Prostate gland (tissue), 2 donors: ENCODE measurements around the gene ATXN2. TPM values are rescaled to one million over a fixed set of nuclear protein-coding genes. Genes with fewer than 3 reads are reported as not detected.

Source experiments
- DNase-seq: peaks from one replicate; pipeline ENCODE4 v3.0.0-alpha.2; 2019; ENCODE audit warnings: low spot score
- H3K27ac ChIP-seq, 2 donors: fragments of 200-600 bp; sonication (generic); 2 replicates each; pipeline ENCODE4 v1.5.1; 2017 to 2019
- H3K27me3 ChIP-seq: fragments of 200-600 bp; sonication (generic); replicated peaks from 2 replicates; pipeline ENCODE4 v1.5.1; 2019; ENCODE audit not compliant: insufficient read depth
- H3K36me3 ChIP-seq, 2 donors: fragments of 200-600 bp; sonication (generic); 1 replicate in 1 of 2; 2 replicates in 1 of 2; pipeline versions ENCODE4 v1.5.1 to v1.8.1; 2017 to 2019
- H3K4me1 ChIP-seq: fragments of 200-600 bp; sonication (generic); replicated peaks from 2 replicates; pipeline ENCODE4 v1.5.1; 2019
- H3K4me3 ChIP-seq, 2 donors: fragments of 200-600 bp; sonication (generic); 2 replicates each; pipeline ENCODE4 v1.5.1; 2017 to 2019
- H3K9me3 ChIP-seq: fragments of 200-600 bp; sonication (generic); 2 replicates; pipeline ENCODE4 v1.5.1; 2017
- CTCF ChIP-seq, 4 experiments: fragments of 200-600 bp in 2 of 4; fragments of 450-650 bp in 2 of 4; sonication (generic) in 2 of 4; IDR thresholded peaks; 1 replicate in 3 of 4; 2 replicates in 1 of 4; pipeline ENCODE4 v1.5.1; 2016 to 2019; ENCODE audit warnings: antibody characterized with exemption in 4 of 4, mild to moderate bottlenecking in 2 of 4, moderate library complexity in 2 of 4
- POLR2A ChIP-seq: fragments of 450-650 bp; IDR thresholded peaks from one replicate; pipeline ENCODE4 v1.6.1; 2016; ENCODE audit warnings: antibody characterized with exemption, mild to moderate bottlenecking
- POLR2AphosphoS5 ChIP-seq: sonication (generic); formaldehyde crosslinking; IDR thresholded peaks from one replicate; pipeline ENCODE4 v1.6.1; 2017; ENCODE audit warnings: antibody characterized with exemption
- WGBS: methylation state at CpG from one replicate; pipeline ENCODE4 v1.1.5; 2018; 5-methylcytosine and 5-hydroxymethylcytosine counted together
- intact Hi-C: fragments of 100-400 bp; cut with DNase I; formaldehyde crosslinking; loops from one replicate; pipeline ENCODE4 v1.14.2; 2022
- total RNA-seq, 2 donors: library from RNA; depleted of rRNA; stranded (reverse); fragments of >200 nt; gene quantifications; one replicate each; pipeline ENCODE4 v1.1.0, GENCODE V29; 2016

The ATXN2 gene
- total RNA-seq, 2 donors from 2014 or later = 29.5 to 95.5 TPM

DNA sequence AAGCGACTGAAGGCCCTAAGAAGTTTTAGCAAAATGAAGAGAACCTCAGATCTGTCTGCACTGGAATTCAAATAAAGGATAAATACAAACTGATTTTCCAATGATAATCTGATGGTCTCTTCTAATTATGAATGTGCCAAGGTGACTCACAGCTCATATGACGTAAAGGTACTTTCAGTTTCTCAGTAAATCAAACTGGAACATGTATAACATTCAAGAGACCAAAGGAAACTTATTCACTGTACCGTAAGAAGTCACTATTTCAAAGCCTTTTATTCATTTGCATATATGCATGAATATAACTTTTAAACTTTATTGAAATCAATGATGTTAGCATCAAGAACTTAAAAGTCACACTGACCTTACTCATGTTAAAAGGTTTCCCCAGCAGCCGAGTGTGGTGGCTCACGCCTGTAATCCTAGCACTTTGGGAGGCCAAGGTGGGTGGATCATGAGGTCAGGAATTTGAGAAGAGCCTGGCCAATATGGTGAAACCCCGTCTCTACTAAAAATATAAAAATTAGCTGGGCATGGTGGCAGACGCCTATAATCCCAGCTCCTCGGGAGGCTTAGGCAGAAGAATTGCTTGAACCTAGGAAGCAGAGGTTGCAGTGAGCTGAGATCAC lies 52.2 kb downstream of the ATXN2 start:
- TF ChIP-seq CTCF (IDR thresholded peaks at IDR 0.05) (no peak), POLR2A (no peak), POLR2AphosphoS5 (no peak)
- WGBS = 87% methylated on average over 8 of the region's 8 CpGs
- H3K9me3 ChIP-seq = no peaks in the 10 kb centered on the region
- H3K4me3 ChIP-seq = no peak overlapping the region
- no peaks in the 10 kb centered on the region for H3K4me1 ChIP-seq
- no peak for DNase-seq
- no peak overlapping the region for H3K27ac ChIP-seq
- intact Hi-C loops = no loop called here
- no peaks in the 10 kb centered on the region for H3K36me3 ChIP-seq
- H3K27me3 ChIP-seq = no peaks in the 10 kb centered on the region

DNA sequence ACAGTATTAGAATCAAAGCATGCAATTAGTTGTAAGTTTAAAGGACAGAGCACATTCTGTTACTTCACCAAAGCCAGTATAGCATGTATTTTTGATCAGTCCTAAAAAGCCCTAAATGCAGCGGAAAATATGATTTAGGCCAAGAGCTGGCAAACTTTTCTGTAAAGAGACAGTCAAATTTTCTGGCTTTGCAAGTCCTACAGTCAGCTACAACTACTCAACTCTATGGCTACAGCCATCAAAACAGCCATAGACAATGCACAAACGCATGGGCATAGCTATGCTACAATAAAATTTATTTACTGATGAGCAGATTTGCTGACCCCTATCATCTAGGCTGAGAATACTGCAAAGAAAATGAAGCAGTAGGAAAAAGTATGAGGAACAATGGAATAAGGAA lies 52.9 kb downstream of the ATXN2 start:
- intact Hi-C loops = no loop called here
- H3K4me3 ChIP-seq = no peak overlapping the region
- no peaks in the 10 kb centered on the region for H3K27me3 ChIP-seq
- no peak for DNase-seq
- WGBS = 78% methylated on average over 2 of the region's 2 CpGs
- H3K36me3 ChIP-seq = no peaks in the 10 kb centered on the region
- no peak for TF ChIP-seq CTCF (IDR thresholded peaks at IDR 0.05)
- no peak for TF ChIP-seq POLR2A
- no peak for TF ChIP-seq POLR2AphosphoS5
- no peak overlapping the region for H3K27ac ChIP-seq
- H3K4me1 ChIP-seq = no peaks in the 10 kb centered on the region
- H3K9me3 ChIP-seq = no peaks in the 10 kb centered on the region

DNA sequence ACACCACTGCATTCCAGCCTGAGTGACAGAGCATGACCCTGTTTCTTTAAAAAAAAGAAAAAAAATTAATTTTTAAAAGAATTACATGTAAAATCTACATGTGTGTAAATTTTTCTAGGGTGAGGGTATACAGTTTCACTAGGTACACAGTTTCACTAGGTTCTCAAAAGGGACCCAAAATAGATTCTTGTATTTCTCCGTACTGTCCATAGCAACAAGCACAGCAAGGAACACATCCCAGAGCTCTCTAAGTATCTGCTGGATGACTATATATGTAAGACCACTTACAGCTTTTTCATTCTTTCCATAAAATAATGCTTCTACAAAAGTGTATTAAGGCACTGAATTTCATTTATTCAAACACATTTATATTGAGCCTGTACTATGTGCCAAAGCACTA lies 55.1 kb downstream of the ATXN2 start:
- H3K9me3 ChIP-seq = no peaks in the 10 kb centered on the region
- no peak for DNase-seq
- no peak overlapping the region for H3K27ac ChIP-seq
- H3K4me1 ChIP-seq = no peaks in the 10 kb centered on the region
- no peaks in the 10 kb centered on the region for H3K27me3 ChIP-seq
- TF ChIP-seq POLR2AphosphoS5 (no peak), CTCF (IDR thresholded peaks at IDR 0.05) (no peak), POLR2A (no peak)
- WGBS = 97% methylated on average over 1 of the region's 1 CpG
- H3K36me3 ChIP-seq = no peaks in the 10 kb centered on the region
- intact Hi-C loops = no loop called here
- H3K4me3 ChIP-seq = no peak overlapping the region

- Histone ChIP-seq H3K9me3 (no peaks in the 10 kb centered on the region), H3K27ac (no peak overlapping the region), H3K4me3 (no peak overlapping the region), H3K4me1 (no peaks in the 10 kb centered on the region), H3K36me3 (no peaks in the 10 kb centered on the region), H3K27me3 (no peaks in the 10 kb centered on the region)
- no peak for TF ChIP-seq CTCF (IDR thresholded peaks at IDR 0.05)
- no peak for TF ChIP-seq POLR2A
- no peak for TF ChIP-seq POLR2AphosphoS5
- 88% methylated on average over 2 of the region's 2 CpGs for WGBS
- intact Hi-C loops = no loop called here
- DNase-seq = no peak
Measured at GRCh38 chr12:111532751-111533150, 66.4 kb downstream of the ATXN2 start.
